ENCODE results near the gene ANAPC15. TPM values are rescaled to one million over a fixed set of nuclear protein-coding genes. Genes with fewer than 3 reads are reported as not detected.

Gene ANAPC15
- total and polyA plus RNA-seq, 2 of the 4 experiments (the other 2 are of a cell fraction) = 66.3 to 84.2 TPM

DNA sequence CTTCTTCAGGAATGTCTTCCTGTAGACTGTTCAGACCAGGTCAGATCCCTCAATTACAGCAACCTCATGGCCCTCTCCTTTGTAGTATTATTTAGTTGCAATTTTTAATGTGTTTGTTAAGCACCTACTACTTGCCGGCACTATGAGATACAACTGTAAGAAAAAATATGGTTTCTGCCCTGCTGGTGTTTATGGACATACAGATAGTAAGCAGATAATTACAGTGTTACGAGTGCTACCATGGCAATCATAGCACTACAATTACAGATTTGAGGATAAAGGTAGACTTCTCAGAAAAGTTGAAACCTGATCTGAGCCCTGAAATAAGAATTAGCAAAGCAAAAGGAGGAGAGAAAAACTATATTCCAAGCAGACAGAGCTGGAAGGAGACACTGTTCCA, 29.1 kb downstream of the ANAPC15 start:
- no peak overlapping the region for H3K14ac ChIP-seq (replicated peaks; ENCODE audit: low read depth, low read length)
- H3K56ac ChIP-seq (ENCODE audit: extremely low read depth, insufficient read depth, low read length) = no peak overlapping the region
- dilution Hi-C loops (cut with HindIII; ENCODE audit: low sequenced_read_pairs, unreplicated experiment) = no loop called here
- H3K79me1 ChIP-seq (ENCODE audit: low read depth in 1 of 2, low read length in 2 of 2) = peaks cover 11 to 31% of the 10 kb centered on the region in 2 experiments; a peak in 3 of 4 replicates
- H3K4me2 ChIP-seq (ENCODE audit: low read depth, low read length) = no peak overlapping the region
- TF ChIP-seq RFX5 (IDR thresholded peaks at IDR 0.05; ENCODE audit: low read depth, low read length) = no peak
- no peak for TF ChIP-seq BHLHE40 (IDR thresholded peaks at IDR 0.05; ENCODE audit: low read depth, low read length)
- TF ChIP-seq RCOR1 (IDR thresholded peaks at IDR 0.05; ENCODE audit: insufficient replicate concordance, low read length) = no peak
- TF ChIP-seq FOS (IDR thresholded peaks at IDR 0.05; ENCODE audit: low read depth, low read length) = no peak
- TF ChIP-seq, protein P1, sequence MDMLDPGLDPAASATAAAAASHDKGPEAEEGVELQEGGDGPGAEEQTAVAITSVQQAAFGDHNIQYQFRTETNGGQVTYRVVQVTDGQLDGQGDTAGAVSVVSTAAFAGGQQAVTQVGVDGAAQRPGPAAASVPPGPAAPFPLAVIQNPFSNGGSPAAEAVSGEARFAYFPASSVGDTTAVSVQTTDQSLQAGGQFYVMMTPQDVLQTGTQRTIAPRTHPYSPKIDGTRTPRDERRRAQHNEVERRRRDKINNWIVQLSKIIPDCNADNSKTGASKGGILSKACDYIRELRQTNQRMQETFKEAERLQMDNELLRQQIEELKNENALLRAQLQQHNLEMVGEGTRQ (IDR thresholded peaks at IDR 0.05; ENCODE audit: low read depth, low read length) = no peak
- TF ChIP-seq MXI1 (IDR thresholded peaks at IDR 0.05; ENCODE audit: borderline replicate concordance, low read depth, low read length) = no peak
- TF ChIP-seq, protein P2, sequence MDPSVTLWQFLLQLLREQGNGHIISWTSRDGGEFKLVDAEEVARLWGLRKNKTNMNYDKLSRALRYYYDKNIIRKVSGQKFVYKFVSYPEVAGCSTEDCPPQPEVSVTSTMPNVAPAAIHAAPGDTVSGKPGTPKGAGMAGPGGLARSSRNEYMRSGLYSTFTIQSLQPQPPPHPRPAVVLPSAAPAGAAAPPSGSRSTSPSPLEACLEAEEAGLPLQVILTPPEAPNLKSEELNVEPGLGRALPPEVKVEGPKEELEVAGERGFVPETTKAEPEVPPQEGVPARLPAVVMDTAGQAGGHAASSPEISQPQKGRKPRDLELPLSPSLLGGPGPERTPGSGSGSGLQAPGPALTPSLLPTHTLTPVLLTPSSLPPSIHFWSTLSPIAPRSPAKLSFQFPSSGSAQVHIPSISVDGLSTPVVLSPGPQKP (IDR thresholded peaks at IDR 0.05; ENCODE audit: borderline replicate concordance, low read depth, low read length) = no peak
- TF ChIP-seq MAZ (IDR thresholded peaks at IDR 0.05; ENCODE audit: borderline replicate concordance, low read depth, low read length) = no peak
- no peak for TF ChIP-seq CEBPB (IDR thresholded peaks at IDR 0.05; ENCODE audit: low read depth, low read length)
- no peak for TF ChIP-seq CHD1 (IDR thresholded peaks at IDR 0.05; ENCODE audit: low read depth, low read length)
- TF ChIP-seq NFE2L2 (IDR thresholded peaks at IDR 0.05; ENCODE audit: low read depth, low read length) = no peak
- no peak for TF ChIP-seq RAD21 (IDR thresholded peaks at IDR 0.05; ENCODE audit: low read length)
- TF ChIP-seq, protein P3, sequence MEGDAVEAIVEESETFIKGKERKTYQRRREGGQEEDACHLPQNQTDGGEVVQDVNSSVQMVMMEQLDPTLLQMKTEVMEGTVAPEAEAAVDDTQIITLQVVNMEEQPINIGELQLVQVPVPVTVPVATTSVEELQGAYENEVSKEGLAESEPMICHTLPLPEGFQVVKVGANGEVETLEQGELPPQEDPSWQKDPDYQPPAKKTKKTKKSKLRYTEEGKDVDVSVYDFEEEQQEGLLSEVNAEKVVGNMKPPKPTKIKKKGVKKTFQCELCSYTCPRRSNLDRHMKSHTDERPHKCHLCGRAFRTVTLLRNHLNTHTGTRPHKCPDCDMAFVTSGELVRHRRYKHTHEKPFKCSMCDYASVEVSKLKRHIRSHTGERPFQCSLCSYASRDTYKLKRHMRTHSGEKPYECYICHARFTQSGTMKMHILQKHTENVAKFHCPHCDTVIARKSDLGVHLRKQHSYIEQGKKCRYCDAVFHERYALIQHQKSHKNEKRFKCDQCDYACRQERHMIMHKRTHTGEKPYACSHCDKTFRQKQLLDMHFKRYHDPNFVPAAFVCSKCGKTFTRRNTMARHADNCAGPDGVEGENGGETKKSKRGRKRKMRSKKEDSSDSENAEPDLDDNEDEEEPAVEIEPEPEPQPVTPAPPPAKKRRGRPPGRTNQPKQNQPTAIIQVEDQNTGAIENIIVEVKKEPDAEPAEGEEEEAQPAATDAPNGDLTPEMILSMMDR (conservative IDR thresholded peaks at IDR 0.05; ENCODE audit: low read depth, low read length) = no peak
- TF ChIP-seq POLR2A (IDR thresholded peaks at IDR 0.05; ENCODE audit: low read depth, low read length) = no peak
- TF ChIP-seq SMC3 (IDR thresholded peaks at IDR 0.05; ENCODE audit: low read depth, low read length) = no peak
- no peak for TF ChIP-seq MAFK (IDR thresholded peaks at IDR 0.05; ENCODE audit: low read depth, low read length)
- ATAC-seq (ENCODE audit: low read depth) (no peak), DNase-seq (no peak)
- H3K4me3 ChIP-seq (ENCODE audit: insufficient read depth, low read depth, low read length) = no peak overlapping the region
- intact Hi-C loops (cut with micrococcal nuclease) = no loop called here
- ChIA-PET POLR2A (ENCODE audit: unreplicated experiment) (no interaction called here), CTCF (no interaction called here)
- H3K23ac ChIP-seq (ENCODE audit: low read depth, low read length) = no peak overlapping the region
- H2BK120ac ChIP-seq (ENCODE audit: low read depth, low read length) = no peak overlapping the region
- BruUV-seq (replicated peaks) = no TSS peak
- in situ Hi-C loops (cut with MboI; ENCODE audit: low sequenced_read_pairs) = no loop called here
- H3K36me3 ChIP-seq (ENCODE audit: control insufficient read depth, insufficient read depth, low read length) = peaks cover 4% of the 10 kb centered on the region
- no CpG with 5 or more reads among the region's 2 CpGs for WGBS, 2 experiments (ENCODE audit: extremely low coverage in 2 of 2, insufficient read length in 1 of 2)
- H3K4ac ChIP-seq (ENCODE audit: low read depth, low read length) = no peak overlapping the region
- no peaks in the 10 kb centered on the region for H3K9me3 ChIP-seq (ENCODE audit: control insufficient read depth, insufficient read depth, low read length)
- no peak overlapping the region for H3K18ac ChIP-seq (ENCODE audit: low read depth, low read length)
- H4K91ac ChIP-seq (ENCODE audit: insufficient read depth, low read depth, low read length) = no peak overlapping the region
- H2BK5ac ChIP-seq (ENCODE audit: low read depth, low read length, poor library complexity, severe bottlenecking) = no peak overlapping the region
- no peak overlapping the region for H2AK9ac ChIP-seq (replicated peaks; ENCODE audit: low read depth, low read length, poor library complexity)
- H2AFZ ChIP-seq (replicated peaks; ENCODE audit: low read length, poor library complexity) = no peak overlapping the region
- H3K9me1 ChIP-seq (ENCODE audit: insufficient read depth, low read length) = no peaks in the 10 kb centered on the region
- no peak overlapping the region for H3K27ac ChIP-seq (ENCODE audit: insufficient read depth, low read length)
- no peak overlapping the region for H2BK20ac ChIP-seq (ENCODE audit: low read depth, low read length)
- no peak overlapping the region for H2BK15ac ChIP-seq (ENCODE audit: low read depth, low read length)
- H3K4me1 ChIP-seq (ENCODE audit: control insufficient read depth, insufficient read depth, low read length) = peaks cover under 1% of the 10 kb centered on the region; the same call in 1 of the 2 replicates
- no peak overlapping the region for H4K8ac ChIP-seq (ENCODE audit: low read depth in 2 of 2, low read length in 2 of 2)
- no peaks in the 10 kb centered on the region for H3K27me3 ChIP-seq (ENCODE audit: control insufficient read depth, insufficient read depth, low read length)
- no peak overlapping the region for H4K5ac ChIP-seq (ENCODE audit: low read depth, low read length)
- no peaks in the 10 kb centered on the region for H4K20me1 ChIP-seq (ENCODE audit: insufficient read depth, low read length)
- no peak overlapping the region for H2AK5ac ChIP-seq (ENCODE audit: low read depth, low read length)
- no peak overlapping the region for H3K9ac ChIP-seq (ENCODE audit: low read depth, low read length)
